ENCODE results near the gene DNASE1. TPM values are rescaled to one million over a fixed set of nuclear protein-coding genes. Genes with fewer than 3 reads are reported as not detected.
A peak's percentile ranks its signal among the peaks of the same experiment; 100 is the strongest.

DNASE1 gene
- polyA plus RNA-seq, 1 donor = 170 TPM

DNA sequence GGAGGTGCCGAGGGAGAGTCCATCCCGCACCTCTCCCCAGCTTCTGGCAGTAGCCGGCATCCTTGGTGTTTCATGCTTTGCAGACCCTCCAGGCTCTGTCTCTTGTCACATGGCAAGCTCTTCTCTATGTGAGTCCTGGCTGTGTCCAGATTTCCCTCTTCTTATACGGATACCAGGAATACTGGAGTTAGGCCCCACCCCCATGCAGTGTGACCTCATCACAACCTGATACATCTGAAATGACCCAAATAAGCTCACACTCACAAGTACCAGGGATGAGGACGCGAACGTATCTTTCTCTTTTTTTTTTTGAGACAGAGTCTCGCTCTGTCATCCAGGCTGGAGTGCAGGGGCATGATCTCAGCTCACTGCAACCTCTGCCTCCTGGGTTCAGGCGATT lies 39.6 kb downstream of the DNASE1 start:
- H3K27me3 ChIP-seq (ENCODE audit: control insufficient read depth, insufficient read depth, low read length) = no peaks in the 10 kb centered on the region
- no peak for DNase-seq
- H3K4me1 ChIP-seq (ENCODE audit: control insufficient read depth, insufficient read depth, low read length) = peaks cover 26% of the 10 kb centered on the region
- H3K4me3 ChIP-seq (ENCODE audit: low read length) = no peak overlapping the region
- no peak overlapping the region for H3K27ac ChIP-seq (ENCODE audit: low read length)
- WGBS (ENCODE audit: insufficient coverage, low lambda C conversion rate) = no CpG with 5 or more reads among the region's 9 CpGs
- H3K36me3 ChIP-seq (ENCODE audit: control insufficient read depth, insufficient read depth, low read length) = peaks cover 5% of the 10 kb centered on the region
- H3K9me3 ChIP-seq (ENCODE audit: control insufficient read depth, low read depth, low read length) = no peaks in the 10 kb centered on the region

GRCh38 chr16:3695610-3696369 lies 41.3 kb downstream of the DNASE1 start:
- Histone ChIP-seq H3K4me3 (ENCODE audit: low read length) (peak overlapping the region; percentile 19), H3K27me3 (ENCODE audit: control insufficient read depth, insufficient read depth, low read length) (no peaks in the 10 kb centered on the region), H3K4me1 (ENCODE audit: control insufficient read depth, insufficient read depth, low read length) (peaks cover 23% of the 10 kb centered on the region), H3K36me3 (ENCODE audit: control insufficient read depth, insufficient read depth, low read length) (no peaks in the 10 kb centered on the region), H3K9me3 (ENCODE audit: control insufficient read depth, low read depth, low read length) (no peaks in the 10 kb centered on the region), H3K27ac (ENCODE audit: low read length) (peak overlapping the region; percentile 91)
- peak; percentile 74 to 89 for DNase-seq
- WGBS (ENCODE audit: insufficient coverage, low lambda C conversion rate) = 86% methylated on average over 1 of the region's 19 CpGs

- H3K4me3 ChIP-seq (ENCODE audit: low read length) = peak overlapping the region; percentile 19
- peaks cover 22% of the 10 kb centered on the region for H3K4me1 ChIP-seq (ENCODE audit: control insufficient read depth, insufficient read depth, low read length)
- H3K9me3 ChIP-seq (ENCODE audit: control insufficient read depth, low read depth, low read length) = no peaks in the 10 kb centered on the region
- H3K27ac ChIP-seq (ENCODE audit: low read length) = peak overlapping the region; percentile 91
- H3K27me3 ChIP-seq (ENCODE audit: control insufficient read depth, insufficient read depth, low read length) = no peaks in the 10 kb centered on the region
- DNase-seq = peak; percentile 60 to 79
- no CpG with 5 or more reads among the region's 13 CpGs for WGBS (ENCODE audit: insufficient coverage, low lambda C conversion rate)
- peaks cover 2% of the 10 kb centered on the region for H3K36me3 ChIP-seq (ENCODE audit: control insufficient read depth, insufficient read depth, low read length)
Observed at GRCh38 chr16:3696425-3697218, 42.1 kb downstream of the DNASE1 start.

DNA sequence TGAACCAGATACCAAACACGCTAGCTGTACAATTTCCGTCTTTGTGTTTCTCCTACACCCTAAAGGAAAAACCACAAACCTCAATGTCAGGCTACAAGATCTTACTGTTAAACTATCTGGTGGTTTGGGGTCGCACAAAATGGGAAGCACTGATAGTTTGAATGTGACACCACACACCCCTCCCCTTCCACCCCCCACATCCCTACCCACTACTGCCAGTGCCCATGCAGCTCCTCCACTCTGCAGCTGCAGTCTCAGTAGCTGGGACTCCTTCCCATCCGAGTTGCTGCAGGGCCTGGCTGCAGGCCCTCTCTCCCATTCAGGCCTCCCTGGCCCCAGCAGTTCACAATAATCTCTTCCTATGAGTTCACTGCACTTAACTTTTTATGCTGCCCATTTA lies 44.5 kb downstream of the DNASE1 start:
- H3K27me3 ChIP-seq (ENCODE audit: control insufficient read depth, insufficient read depth, low read length) = no peaks in the 10 kb centered on the region
- whole genome bisulfite sequencing (ENCODE audit: insufficient coverage, low lambda C conversion rate) = no CpG with 5 or more reads among the region's 4 CpGs
- DNase-seq = no peak
- H3K4me1 ChIP-seq (ENCODE audit: control insufficient read depth, insufficient read depth, low read length) = peaks cover 22% of the 10 kb centered on the region
- H3K9me3 ChIP-seq (ENCODE audit: control insufficient read depth, low read depth, low read length) = no peaks in the 10 kb centered on the region
- H3K36me3 ChIP-seq (ENCODE audit: control insufficient read depth, insufficient read depth, low read length) = peaks cover 4% of the 10 kb centered on the region
- no peak overlapping the region for H3K4me3 ChIP-seq (ENCODE audit: low read length)
- H3K27ac ChIP-seq (ENCODE audit: low read length) = no peak overlapping the region

GRCh38 chr16:3701531-3701930 lies 47.0 kb downstream of the DNASE1 start:
- no peak for DNase-seq
- H3K9me3 ChIP-seq (ENCODE audit: control insufficient read depth, low read depth, low read length) = no peaks in the 10 kb centered on the region
- peaks cover 7% of the 10 kb centered on the region for H3K4me1 ChIP-seq (ENCODE audit: control insufficient read depth, insufficient read depth, low read length)
- peaks cover 4% of the 10 kb centered on the region for H3K36me3 ChIP-seq (ENCODE audit: control insufficient read depth, insufficient read depth, low read length)
- WGBS (ENCODE audit: insufficient coverage, low lambda C conversion rate) = no CpG with 5 or more reads among the region's 4 CpGs
- no peak overlapping the region for H3K27ac ChIP-seq (ENCODE audit: low read length)
- H3K27me3 ChIP-seq (ENCODE audit: control insufficient read depth, insufficient read depth, low read length) = no peaks in the 10 kb centered on the region
- no peak overlapping the region for H3K4me3 ChIP-seq (ENCODE audit: low read length)

GRCh38 chr16:3702082-3702481 lies 47.6 kb downstream of the DNASE1 start:
- peaks cover 2% of the 10 kb centered on the region for H3K4me1 ChIP-seq (ENCODE audit: control insufficient read depth, insufficient read depth, low read length)
- H3K27me3 ChIP-seq (ENCODE audit: control insufficient read depth, insufficient read depth, low read length) = no peaks in the 10 kb centered on the region
- no peak for DNase-seq
- H3K4me3 ChIP-seq (ENCODE audit: low read length) = no peak overlapping the region
- H3K9me3 ChIP-seq (ENCODE audit: control insufficient read depth, low read depth, low read length) = no peaks in the 10 kb centered on the region
- H3K27ac ChIP-seq (ENCODE audit: low read length) = no peak overlapping the region
- H3K36me3 ChIP-seq (ENCODE audit: control insufficient read depth, insufficient read depth, low read length) = peaks cover 7% of the 10 kb centered on the region
- 100% methylated on average over 1 of the region's 7 CpGs for WGBS (ENCODE audit: insufficient coverage, low lambda C conversion rate)

- DNase-seq = no peak
- H3K4me1 ChIP-seq (ENCODE audit: control insufficient read depth, insufficient read depth, low read length) = no peaks in the 10 kb centered on the region
- no peak overlapping the region for H3K27ac ChIP-seq (ENCODE audit: low read length)
- H3K36me3 ChIP-seq (ENCODE audit: control insufficient read depth, insufficient read depth, low read length) = peaks cover 7% of the 10 kb centered on the region
- H3K27me3 ChIP-seq (ENCODE audit: control insufficient read depth, insufficient read depth, low read length) = no peaks in the 10 kb centered on the region
- H3K4me3 ChIP-seq (ENCODE audit: low read length) = no peak overlapping the region
- H3K9me3 ChIP-seq (ENCODE audit: control insufficient read depth, low read depth, low read length) = no peaks in the 10 kb centered on the region
- WGBS (ENCODE audit: insufficient coverage, low lambda C conversion rate) = no CpG with 5 or more reads among the region's 10 CpGs
Observed at GRCh38 chr16:3706253-3707012, 51.9 kb downstream of the DNASE1 start.

Other genes with a start within 250 kb of the DNASE1 start
- 4.2 TPM for gene ZNF597, start 211.2 kb upstream of the DNASE1 start, polyA plus RNA-seq
- gene NAA60, start 211.0 kb upstream of the DNASE1 start, polyA plus RNA-seq = 59.3 TPM
- gene C16orf90, start 159.2 kb upstream of the DNASE1 start, polyA plus RNA-seq = not detected
- 24.1 TPM for gene CLUAP1, start 153.7 kb upstream of the DNASE1 start, polyA plus RNA-seq
- 2.5 TPM for gene NLRC3, start 77.3 kb upstream of the DNASE1 start, polyA plus RNA-seq
- 6.6 TPM for gene SLX4, start 43.1 kb upstream of the DNASE1 start, polyA plus RNA-seq
- 97.1 TPM for gene TRAP1, start 62.8 kb downstream of the DNASE1 start, polyA plus RNA-seq
- 46.6 TPM for gene CREBBP, start 226.0 kb downstream of the DNASE1 start, polyA plus RNA-seq